BE2C (cell line): ENCODE data around the gene MADD.

Source experiments
- DNase-seq: peaks from one replicate; pipeline ENCODE4 v3.0.0-alpha.2; 2020
- H3K27me3 ChIP-seq: fragments of 250-450 bp; sonication (Bioruptor Pico); 2 replicates; pipeline ENCODE4 v1.5.1; 2020; ENCODE audit warnings: mild to moderate bottlenecking
- H3K36me3 ChIP-seq: fragments of 250-450 bp; sonication (Bioruptor Pico); 2 replicates; pipeline ENCODE4 v1.5.1; 2020; ENCODE audit warnings: mild to moderate bottlenecking
- H3K4me1 ChIP-seq: fragments of 250-450 bp; sonication (Bioruptor Pico); 2 replicates; pipeline ENCODE4 v1.5.1; 2020
- H3K4me3 ChIP-seq: 2 replicates; pipeline ENCODE4 v1.5.1; 2011; ENCODE audit warnings: low read depth, low read length
- H3K9me3 ChIP-seq: fragments of 250-450 bp; sonication (Bioruptor Pico); 2 replicates; pipeline ENCODE4 v1.5.1; 2020
- TF ChIP-seq, protein P1 (sequence below): IDR thresholded peaks from 2 replicates; pipeline ENCODE4 v1.5.1; 2012; ENCODE audit warnings: mild to moderate bottlenecking, low read depth, low read length

Gene MADD

DNA sequence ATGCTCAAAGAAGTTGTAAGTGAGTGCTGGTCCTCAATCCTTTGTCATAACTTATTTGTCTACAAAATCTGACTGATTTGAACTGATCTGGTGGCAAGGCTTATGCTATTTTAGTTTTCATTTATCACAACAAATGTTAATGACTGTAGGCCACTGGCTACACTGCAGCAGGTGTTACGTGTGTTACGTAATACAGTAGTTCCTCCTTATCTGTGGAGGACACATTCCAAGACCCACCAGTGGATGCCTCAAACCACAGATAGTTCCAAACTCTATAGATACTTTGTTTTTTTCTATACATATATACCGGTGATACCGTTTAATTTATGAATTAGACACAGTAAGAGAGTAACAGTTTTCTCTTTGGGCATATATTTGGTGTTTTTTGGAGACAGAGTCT lies 7.0 kb downstream of the MADD start:
- Histone ChIP-seq H3K27me3 (no peaks in the 10 kb centered on the region), H3K4me1 (peaks cover 14% of the 10 kb centered on the region), H3K4me3 (no peak overlapping the region), H3K9me3 (no peaks in the 10 kb centered on the region), H3K36me3 (peaks cover 23% of the 10 kb centered on the region)
- no peak for DNase-seq
- TF ChIP-seq, protein P1, sequence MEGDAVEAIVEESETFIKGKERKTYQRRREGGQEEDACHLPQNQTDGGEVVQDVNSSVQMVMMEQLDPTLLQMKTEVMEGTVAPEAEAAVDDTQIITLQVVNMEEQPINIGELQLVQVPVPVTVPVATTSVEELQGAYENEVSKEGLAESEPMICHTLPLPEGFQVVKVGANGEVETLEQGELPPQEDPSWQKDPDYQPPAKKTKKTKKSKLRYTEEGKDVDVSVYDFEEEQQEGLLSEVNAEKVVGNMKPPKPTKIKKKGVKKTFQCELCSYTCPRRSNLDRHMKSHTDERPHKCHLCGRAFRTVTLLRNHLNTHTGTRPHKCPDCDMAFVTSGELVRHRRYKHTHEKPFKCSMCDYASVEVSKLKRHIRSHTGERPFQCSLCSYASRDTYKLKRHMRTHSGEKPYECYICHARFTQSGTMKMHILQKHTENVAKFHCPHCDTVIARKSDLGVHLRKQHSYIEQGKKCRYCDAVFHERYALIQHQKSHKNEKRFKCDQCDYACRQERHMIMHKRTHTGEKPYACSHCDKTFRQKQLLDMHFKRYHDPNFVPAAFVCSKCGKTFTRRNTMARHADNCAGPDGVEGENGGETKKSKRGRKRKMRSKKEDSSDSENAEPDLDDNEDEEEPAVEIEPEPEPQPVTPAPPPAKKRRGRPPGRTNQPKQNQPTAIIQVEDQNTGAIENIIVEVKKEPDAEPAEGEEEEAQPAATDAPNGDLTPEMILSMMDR, result no peak

DNA sequence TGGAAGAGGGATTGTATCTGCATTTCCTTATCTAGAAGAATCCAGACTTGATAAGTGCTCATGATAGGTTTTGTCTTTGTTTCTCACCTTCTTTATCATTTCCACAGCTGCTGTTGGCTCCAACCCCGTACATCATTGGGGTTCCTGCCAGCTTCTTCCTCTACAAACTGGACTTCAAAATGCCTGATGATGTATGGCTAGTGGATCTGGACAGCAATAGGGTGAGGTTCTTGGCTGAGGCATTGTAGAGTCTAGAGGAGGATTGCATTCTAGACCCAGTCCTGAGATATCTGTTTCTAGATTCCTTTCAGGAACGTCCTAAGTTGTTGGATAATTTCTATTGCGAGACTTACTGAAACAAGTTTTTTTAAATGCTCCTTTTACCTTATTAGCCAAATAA lies 8.1 kb downstream of the MADD start:
- Histone ChIP-seq H3K27me3 (no peaks in the 10 kb centered on the region), H3K36me3 (peaks cover 23% of the 10 kb centered on the region), H3K4me1 (peaks cover 3% of the 10 kb centered on the region; the same call in 1 of the 2 replicates), H3K9me3 (no peaks in the 10 kb centered on the region), H3K4me3 (no peak overlapping the region)
- no peak for DNase-seq
- TF ChIP-seq, protein P1, result no peak

DNA sequence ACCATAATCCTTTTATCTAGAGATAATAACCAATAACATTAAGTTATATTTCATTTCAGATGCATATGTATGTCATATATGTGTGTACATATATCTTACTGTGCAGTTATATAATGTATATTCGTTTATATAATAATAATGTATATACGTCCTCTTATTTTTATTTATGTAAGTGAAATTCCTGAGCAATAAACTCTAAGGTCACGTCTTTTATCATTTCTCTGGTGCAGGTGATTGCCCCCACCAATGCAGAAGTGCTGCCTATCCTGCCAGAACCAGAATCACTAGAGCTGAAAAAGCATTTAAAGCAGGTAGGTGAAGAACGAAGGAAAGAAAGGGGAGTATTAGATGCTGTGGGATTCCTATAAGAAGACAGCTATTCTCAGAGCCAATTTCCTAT lies 8.8 kb downstream of the MADD start:
- H3K27me3 ChIP-seq, result no peaks in the 10 kb centered on the region
- TF ChIP-seq, protein P1, result no peak
- peaks cover 23% of the 10 kb centered on the region for H3K36me3 ChIP-seq
- no peaks in the 10 kb centered on the region for H3K4me1 ChIP-seq
- H3K4me3 ChIP-seq, result no peak overlapping the region
- H3K9me3 ChIP-seq, result no peaks in the 10 kb centered on the region
- DNase-seq, result no peak

DNA sequence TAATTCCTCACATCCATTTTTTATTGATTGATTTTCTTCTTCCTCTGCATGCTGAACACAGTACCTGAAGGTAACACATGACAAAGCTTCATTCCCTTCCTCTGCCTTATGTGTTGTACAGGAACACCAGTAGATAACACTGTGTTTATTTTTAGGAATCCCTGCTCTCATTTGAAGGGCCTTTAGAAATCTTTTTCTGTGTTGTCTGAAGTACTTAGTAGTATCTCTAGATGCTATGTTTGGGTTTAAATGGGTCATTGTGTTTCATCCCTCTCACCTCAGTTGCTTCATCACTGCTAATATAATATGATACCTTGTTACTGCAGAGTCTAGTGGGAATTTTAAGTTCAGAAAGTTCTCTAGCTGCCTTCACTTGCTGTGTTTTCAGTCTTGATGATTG lies 10.2 kb downstream of the MADD start:
- H3K9me3 ChIP-seq, result no peaks in the 10 kb centered on the region
- no peaks in the 10 kb centered on the region for H3K27me3 ChIP-seq
- TF ChIP-seq, protein P1, result no peak
- no peaks in the 10 kb centered on the region for H3K4me1 ChIP-seq
- peaks cover 26% of the 10 kb centered on the region for H3K36me3 ChIP-seq
- DNase-seq, result no peak
- no peak overlapping the region for H3K4me3 ChIP-seq

DNA sequence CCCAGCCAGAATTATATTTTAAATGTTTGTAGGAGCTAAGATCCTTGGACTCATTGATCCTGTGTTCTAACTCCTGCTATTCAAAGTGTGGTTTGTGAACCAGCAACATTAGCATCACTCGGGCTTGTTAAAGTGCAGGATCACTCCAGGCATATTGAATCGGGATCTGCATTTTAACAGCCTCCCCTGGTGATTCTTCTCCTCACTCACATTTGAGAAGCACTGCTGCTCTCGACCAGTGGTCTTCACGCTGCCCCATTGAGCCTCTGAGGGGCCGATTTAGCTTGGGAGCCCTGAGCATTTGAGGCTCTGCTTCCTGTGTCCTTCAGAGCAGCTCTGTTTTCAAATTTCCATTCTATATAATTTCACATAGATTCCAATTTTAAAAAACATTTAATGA lies 10.9 kb downstream of the MADD start:
- TF ChIP-seq, protein P1, result no peak
- H3K36me3 ChIP-seq, result peaks cover 25% of the 10 kb centered on the region

DNA sequence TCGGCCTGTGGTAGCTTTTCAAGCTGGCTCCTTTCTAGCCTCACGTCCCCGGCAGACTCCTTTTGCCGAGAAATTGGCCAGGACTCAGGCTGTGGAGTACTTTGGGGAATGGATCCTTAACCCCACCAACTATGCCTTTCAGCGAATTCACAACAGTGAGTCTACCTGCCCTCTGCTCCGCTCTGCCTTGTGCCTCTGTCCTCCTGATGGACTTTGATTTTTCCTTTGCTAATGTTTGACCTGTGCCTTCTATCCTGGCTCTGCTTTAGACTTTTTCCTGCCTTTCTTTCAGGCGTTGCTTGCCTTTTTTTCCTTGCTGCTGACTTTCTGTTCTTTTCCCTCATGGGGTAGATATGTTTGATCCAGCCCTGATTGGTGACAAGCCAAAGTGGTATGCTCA lies 12.5 kb downstream of the MADD start:
- H3K4me3 ChIP-seq, result no peak overlapping the region
- no peaks in the 10 kb centered on the region for H3K27me3 ChIP-seq
- peaks cover 15% of the 10 kb centered on the region for H3K36me3 ChIP-seq
- H3K9me3 ChIP-seq, result no peaks in the 10 kb centered on the region
- DNase-seq, result no peak
- H3K4me1 ChIP-seq, result no peaks in the 10 kb centered on the region
- TF ChIP-seq, protein P1, result no peak

More for the DNA sequence above, 10.9 kb downstream of the MADD start:
- Histone ChIP-seq H3K4me1 (no peaks in the 10 kb centered on the region), H3K27me3 (no peaks in the 10 kb centered on the region), H3K9me3 (no peaks in the 10 kb centered on the region), H3K4me3 (no peak overlapping the region)
- DNase-seq, result no peak
